Activated naive CD4-positive, alpha-beta T cell (primary cell): ENCODE results near the gene CASZ1.

Source experiments
- DNase-seq, 4 experiments: peaks; one replicate each; lab custom pipeline; 2025; lab: John Stamatoyannopoulos, UW

Gene CASZ1

DNA sequence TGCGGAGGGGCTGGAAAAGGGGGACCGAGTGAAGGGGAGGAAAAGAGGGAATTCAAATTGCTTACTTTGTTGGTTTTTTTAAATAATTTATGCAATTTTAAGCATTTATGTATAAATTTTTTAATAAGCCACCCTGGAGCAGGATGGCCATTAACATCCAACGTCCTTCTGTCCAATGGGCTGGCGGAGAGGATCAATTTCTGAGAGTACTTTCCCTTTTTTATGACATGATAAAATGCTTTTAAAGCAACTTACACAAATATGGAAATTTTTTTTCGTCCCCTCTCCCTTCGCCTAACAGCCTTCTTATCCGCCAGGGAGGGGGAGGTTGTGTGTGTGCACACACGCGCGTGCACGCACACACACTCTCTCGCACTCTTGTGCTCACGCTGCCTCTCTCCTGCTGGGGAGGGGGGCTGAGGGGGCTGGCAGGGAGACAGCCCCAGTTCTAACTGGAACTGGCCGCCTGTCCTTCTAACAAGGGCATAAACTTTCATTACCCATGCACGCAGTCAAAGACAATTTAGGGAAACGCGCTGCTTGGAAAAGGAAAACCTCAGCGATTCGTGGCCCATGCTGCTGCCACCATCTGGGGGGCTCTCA is 123.2 kb downstream of the CASZ1 start:
- no peak for DNase-seq

GRCh38 chr1:10672343-10673050 is 123.9 kb downstream of the CASZ1 start:
- DNase-seq: no peak

GRCh38 chr1:10671622-10672342 is 124.7 kb downstream of the CASZ1 start:
- no peak for DNase-seq

DNA sequence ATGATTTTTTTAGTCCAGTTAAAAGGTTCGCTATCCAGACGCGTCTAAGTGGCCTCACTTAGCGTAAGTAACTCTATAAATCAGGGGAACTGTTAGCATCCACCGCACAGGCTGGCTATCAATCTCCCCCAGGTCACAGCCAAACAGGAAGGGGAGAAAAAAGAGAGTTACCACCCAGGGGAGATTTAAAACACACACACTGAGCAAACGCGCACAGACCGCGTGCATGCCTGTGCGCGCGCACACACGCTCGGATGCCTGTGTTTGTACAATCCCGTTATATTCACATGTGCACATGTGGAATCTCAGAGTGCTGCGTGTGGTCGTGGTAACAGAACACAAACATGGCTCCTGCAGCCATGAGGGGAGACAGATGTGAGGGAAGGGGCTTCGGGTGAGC is 125.4 kb downstream of the CASZ1 start:
- no peak for DNase-seq

- no peak for DNase-seq
Measured at GRCh38 chr1:10670190-10670589, 126.3 kb downstream of the CASZ1 start.

DNA sequence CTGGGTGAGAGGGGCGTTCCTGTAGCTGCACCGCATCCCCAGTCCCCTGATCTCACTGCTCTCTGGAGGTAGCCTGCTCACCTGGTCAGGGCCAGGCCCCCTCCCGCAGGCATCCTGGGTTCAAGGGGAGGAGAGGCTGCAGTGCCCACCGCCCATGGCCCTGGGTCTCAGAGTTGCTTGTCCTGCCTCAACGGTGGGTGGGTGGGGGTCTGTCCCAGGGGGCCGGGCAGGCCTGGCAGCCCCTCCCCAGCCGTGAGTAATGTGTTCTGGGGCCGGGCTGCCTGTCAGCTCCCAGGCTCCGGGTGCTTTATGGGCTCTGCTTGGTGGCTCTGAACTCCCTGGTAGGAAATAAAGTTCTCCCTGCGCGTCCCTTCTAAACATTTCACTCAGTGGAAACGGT is 126.9 kb downstream of the CASZ1 start:
- no peak for DNase-seq

DNA sequence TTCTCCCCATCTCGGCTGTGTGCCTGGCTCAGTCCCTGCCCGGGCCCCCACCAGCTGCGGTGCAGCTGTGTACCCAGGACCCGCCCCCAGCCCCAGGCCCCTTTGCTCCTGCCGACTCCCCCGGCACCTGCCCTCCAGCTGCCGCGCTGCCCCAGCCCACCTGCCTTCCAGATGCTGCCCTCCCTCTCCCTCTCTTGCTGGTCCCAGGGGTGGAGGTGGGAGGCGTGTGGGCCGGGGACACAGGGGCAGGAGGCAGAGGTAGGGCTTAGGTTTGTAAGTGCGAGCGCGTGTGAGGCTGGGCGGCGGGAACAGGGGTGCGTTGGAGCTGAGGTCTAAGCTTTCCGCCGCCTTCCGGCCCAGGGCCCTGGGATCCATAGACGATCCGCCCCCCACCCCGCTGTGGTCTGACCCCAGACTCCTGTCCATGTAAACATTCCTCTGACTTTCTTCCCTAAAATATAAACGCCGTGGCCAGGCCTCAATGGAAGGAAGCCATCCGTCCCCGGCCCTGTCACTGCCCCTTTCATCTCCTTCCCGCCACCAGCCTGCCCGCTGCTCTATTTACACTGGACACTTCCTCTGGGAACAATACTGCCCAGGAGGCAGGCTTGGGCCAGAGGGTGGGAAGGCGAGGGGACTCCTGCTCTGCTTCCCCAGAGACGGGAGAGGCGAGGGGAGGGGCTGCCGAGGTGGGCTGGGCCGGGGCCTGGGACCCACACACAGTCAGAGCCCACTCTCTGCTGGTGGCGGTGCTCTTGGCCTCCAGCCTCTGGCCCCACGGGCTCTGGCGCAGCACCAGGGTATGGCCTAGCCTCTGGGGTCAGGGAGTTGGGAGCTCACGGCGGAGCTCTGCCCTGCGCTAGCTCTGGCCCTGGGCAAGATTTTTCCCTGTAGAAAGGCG is 128.3 kb downstream of the CASZ1 start:
- DNase-seq: no peak

DNA sequence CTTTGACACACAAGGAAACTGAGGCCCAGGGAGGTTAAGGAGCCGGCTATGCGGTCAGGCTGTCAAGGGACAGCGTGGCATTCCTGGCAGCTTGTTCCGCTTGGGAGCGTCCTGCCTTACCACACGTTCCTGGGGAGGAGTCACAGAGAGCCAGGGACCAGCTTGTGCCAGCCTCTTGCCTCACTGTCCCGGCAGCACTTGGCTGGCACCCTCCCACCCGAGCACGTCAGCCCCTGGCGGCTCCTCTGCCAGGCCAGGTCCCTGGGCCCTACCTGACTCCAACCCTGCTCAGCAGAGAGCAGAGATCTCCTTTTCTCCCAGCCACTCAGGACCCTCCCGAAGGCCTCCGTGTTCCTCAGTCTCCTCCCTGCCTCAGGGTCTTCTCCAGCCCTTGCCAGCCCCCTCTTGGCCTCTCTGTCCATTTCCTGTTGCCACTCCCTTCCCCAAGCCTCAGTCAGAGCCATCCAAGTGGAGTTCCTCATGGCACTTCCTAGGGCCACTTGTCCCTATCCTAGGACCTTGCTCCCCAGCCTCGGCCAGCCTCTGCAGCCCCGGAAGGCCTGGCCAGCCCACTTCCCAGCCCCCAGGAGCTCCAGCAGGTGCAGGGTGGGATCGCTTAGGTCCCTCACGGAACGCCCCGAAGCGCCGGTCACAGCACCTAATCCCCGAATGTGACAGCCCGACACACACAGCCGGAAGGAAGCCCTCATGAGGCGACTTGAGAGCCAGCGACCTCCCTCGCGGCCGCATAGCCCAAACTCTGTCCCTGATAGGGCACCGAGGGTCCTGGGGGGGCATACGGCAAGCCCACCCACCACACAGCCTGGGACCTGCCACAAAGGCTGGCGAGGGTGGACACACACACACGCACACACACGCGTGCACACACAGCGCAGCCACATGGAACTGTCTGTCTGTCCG is 130.3 kb downstream of the CASZ1 start:
- DNase-seq: no peak

DNA sequence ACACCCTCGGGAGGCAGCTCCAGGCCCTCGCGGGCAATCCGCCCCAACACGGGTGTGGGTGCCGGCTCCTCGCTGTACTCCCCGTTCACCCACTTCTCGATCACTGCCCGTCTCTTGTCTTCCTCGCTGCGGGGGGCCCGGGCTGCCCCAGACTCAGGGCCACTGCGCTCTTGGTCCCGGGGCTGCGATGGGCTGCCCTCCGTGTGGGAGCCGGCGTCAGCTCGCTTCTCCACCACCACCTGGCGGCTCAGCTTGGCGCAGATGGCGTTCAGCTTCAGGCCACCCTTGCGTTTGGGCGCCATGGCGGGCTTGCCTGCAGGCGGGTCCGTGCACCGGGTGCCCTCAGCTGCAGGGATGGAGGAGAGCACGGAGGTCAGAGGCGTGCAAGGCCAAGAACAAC is 131.2 kb downstream of the CASZ1 start:
- DNase-seq: no peak

GRCh38 chr1:10664251-10664650 is 132.2 kb downstream of the CASZ1 start:
- DNase-seq: no peak

DNA sequence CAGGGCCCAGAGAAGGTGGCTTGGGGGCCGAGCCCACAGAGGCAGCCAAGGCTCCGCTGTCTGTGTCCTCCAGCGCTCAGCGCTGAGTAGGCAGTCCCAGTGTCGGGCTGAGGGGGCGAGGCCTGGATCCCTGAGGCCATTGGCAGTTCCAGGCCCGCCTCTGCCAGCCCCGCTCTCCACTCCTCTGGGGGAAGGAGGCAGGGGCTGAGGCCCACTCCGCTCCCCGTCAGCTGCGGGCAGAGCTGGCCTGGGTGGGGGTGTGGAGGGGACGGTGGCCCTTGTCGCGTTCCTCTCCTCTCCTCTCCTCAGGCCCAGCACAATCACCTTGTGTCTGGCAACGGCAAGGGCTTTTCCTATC is 132.8 kb downstream of the CASZ1 start:
- DNase-seq: no peak

DNA sequence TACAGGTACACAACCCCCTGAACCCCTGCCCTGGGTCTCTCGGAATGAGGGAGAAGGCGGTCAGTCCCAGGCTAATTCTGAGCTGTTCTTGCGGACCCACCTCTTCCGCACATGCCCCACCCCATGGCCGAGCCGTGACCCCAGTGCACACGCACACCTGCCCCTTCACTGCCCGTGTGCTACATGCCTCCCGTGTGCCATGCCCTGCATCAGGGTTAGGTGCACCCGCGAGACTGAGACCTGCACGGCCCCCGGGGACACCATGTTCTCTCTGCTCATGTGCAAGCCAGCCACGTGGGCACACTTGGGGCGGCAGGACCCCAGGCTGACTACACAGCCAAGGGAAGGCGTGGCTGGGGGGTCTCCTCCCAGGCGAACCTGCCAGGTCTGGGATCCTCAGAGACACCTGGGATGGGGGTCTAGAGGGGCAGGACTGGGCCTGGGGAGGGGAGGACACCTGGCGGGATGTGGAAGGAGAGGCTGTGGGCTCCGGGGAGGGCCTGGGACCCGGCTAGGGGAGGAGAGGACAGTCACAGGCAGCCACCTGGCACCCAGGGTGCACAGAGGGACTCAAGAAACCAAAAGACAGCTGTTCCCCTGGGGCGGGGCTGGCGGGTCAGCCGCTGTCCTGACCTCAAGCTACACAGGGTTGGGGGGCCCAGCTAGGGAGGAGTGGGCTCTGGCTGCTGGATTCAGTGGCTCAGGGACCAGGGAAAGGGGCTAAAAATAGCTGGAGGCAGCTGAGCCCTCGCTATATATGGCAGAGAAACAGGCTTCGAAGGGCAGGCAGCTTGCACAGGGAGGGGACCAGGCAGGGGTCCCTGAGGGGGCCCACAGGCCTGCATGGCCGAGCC is 133.4 kb downstream of the CASZ1 start:
- DNase-seq: no peak

- DNase-seq: no peak
Measured at GRCh38 chr1:10662090-10662688, 134.3 kb downstream of the CASZ1 start.

- no peak for DNase-seq
Measured at GRCh38 chr1:10661453-10661852, 135.0 kb downstream of the CASZ1 start.

DNA sequence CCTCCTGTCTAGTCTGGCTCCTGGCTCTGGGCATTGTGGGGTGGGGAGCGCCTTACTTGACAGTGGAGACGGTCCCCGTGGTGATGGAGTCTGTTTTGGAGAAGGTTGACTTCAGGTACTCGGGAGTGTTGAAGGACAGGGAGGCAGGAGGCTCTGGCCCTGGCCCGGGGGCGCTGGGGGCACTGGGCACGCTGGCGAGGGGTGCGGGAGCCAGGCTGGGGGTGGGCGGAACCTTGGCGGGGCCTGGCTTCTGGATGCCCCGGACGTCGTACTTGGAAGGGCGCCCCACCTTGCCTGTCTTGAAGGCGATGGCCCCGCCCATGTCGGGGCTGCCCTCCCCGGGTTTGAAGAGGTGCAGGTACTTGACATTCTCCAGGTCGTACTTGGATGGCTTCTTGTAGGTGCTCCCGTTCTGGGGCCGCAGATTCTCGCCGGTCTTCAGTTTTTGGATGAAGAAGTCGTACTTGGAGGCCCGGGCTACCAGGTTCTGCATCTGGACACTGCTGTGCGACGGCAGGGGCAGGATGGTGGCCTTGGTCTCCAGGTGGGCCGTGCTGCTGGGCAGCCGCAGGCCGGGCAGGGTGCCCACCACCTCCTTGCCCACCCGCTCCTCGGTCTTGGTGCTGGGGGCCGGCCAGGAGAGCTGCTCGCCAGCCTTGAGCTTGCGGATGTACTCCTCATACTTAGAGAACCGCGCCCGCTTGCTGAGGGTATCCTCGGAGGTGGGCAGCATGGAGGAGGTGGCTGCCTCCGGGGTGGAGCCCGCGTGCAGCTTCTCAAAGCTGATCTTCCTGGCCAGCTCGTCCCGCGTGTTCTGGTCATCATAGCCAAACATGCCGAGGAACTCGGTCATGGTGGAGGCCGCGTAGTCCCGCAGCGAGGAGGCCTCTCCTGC is 136.6 kb downstream of the CASZ1 start:
- no peak for DNase-seq

DNA sequence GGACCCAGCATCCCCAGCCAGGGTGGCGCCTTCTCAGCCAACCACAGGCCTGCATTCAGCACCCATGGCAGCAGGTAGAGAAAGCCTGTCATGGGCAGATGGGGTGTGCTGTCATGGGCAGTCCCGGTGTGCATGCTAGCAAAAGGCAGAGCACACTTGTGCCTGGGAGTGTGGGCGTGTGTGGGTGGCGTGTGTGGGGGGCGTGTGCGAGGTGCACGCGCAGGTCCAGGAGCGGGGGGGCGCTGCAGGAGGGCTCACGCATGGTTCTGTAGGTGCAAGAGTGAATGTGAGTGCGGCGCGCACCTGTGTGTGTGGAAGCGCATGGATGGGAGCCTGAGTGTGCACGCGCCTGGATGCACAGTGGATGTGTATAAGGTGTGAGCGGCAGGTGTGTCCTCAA is 137.2 kb downstream of the CASZ1 start:
- DNase-seq: no peak

DNA sequence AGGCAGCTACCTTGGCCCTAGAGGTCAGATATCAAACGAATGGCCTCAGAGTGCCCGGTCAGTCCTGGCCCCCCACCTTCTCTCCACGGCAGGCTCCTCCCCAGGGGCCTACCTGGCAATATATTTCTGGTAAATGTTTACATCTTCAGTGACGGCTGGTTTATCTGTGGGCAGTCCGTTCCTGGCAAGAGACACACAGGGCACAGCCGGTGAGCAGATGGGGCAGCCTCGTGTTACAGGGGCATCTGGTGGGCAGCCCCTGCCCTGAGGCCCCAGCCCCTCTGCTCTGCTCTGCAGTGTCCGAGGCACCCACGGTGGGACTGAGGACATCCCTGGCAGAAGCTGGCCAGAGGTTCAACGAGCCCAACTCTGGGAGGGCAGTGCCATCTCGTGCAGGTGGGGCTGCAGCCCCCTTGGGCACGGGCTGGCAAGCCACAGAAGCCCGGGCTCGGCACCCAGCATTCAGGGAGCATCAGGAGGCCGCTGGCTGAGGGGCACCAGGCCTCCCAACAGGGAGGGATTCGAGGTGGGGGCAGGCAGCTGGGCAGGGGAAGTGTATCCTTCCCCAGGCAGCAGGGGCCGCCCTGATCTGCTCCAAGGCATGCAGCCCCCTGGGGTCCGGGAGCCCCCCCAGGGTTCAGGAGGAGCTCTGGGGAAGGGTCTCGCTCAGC is 137.9 kb downstream of the CASZ1 start:
- DNase-seq: no peak

GRCh38 chr1:10657088-10657847 is 139.2 kb downstream of the CASZ1 start:
- no peak for DNase-seq
